HEK293 (cell line): ENCODE results near the gene JAM2.

Experiments used
- CTCF ChIA-PET: fragments of 350-600 bp; formaldehyde crosslinking; extraction: SDS; loops from one replicate; lab custom pipeline; 2021; ENCODE audit warnings: antibody characterized with exemption; lab: Yijun Ruan, JAX
- POLR2A ChIA-PET: fragments of 300-600 bp; formaldehyde crosslinking; extraction: SDS; loops from one replicate; lab custom pipeline; 2020; ENCODE audit warnings: antibody characterized with exemption, inconsistent platforms; lab: Yijun Ruan, JAX
- H3K27ac ChIP-seq: fragments of 200-500 bp; sonication (Bioruptor generic); 2 replicates; pipeline ENCODE4 v1.5.1; 2014; ENCODE audit warnings: low read depth, low read length, control low read depth, inconsistent platforms; ENCODE audit errors: extremely low read depth
- H3K36me3 ChIP-seq, 2 experiments: fragments of 200-500 bp in 1 of 2; sonication (Bioruptor generic) in 1 of 2; 1 replicate in 1 of 2; 2 replicates in 1 of 2; pipeline ENCODE4 v1.5.1; 2014 to 2017; ENCODE audit warnings: inconsistent platforms in 2 of 2, low read length in 2 of 2; ENCODE audit not compliant: control insufficient read depth in 2 of 2, insufficient read depth in 1 of 2
- H3K4me1 ChIP-seq: fragments of 200-500 bp; sonication (Bioruptor generic); 2 replicates; pipeline ENCODE4 v1.5.1; 2014; ENCODE audit warnings: mild to moderate bottlenecking, low read length, inconsistent platforms; ENCODE audit not compliant: control insufficient read depth, insufficient read depth
- H3K4me3 ChIP-seq: 2 replicates; pipeline ENCODE4 v1.5.1; 2011; ENCODE audit warnings: low read depth, mild to moderate bottlenecking, control low read depth, low read length, moderate library complexity
- H3K9me3 ChIP-seq: fragments of 200-500 bp; sonication (Bioruptor generic); 2 replicates; pipeline ENCODE4 v1.5.1; 2014; ENCODE audit warnings: low read depth, low read length, inconsistent platforms; ENCODE audit not compliant: control insufficient read depth, insufficient read depth
- AEBP2 ChIP-seq: fragments of 450-650 bp; formaldehyde crosslinking; IDR thresholded peaks from 2 replicates; pipeline ENCODE4 v1.5.1; 2016; ENCODE audit warnings: missing biosample characterization, missing genetic modification characterization, borderline replicate concordance
- CTCF ChIP-seq: fragments of 450-650 bp; formaldehyde crosslinking; IDR thresholded peaks from 2 replicates; pipeline ENCODE4 v1.5.1; 2016; ENCODE audit warnings: missing biosample characterization, missing genetic modification characterization
- PRDM1 ChIP-seq: fragments of 450-650 bp; formaldehyde crosslinking; IDR thresholded peaks from 2 replicates; pipeline ENCODE4; 2016; ENCODE audit warnings: missing biosample characterization, missing genetic modification characterization
- SCRT1 ChIP-seq: fragments of 450-650 bp; formaldehyde crosslinking; IDR thresholded peaks from 2 replicates; pipeline ENCODE4 v1.5.1; 2016; ENCODE audit warnings: missing biosample characterization, missing genetic modification characterization, borderline replicate concordance
- SCRT2 ChIP-seq: fragments of 450-650 bp; formaldehyde crosslinking; IDR thresholded peaks from 2 replicates; pipeline ENCODE4 v1.5.1; 2016; ENCODE audit warnings: missing biosample characterization, missing genetic modification characterization
- ZBTB17 ChIP-seq: fragments of 450-650 bp; formaldehyde crosslinking; IDR thresholded peaks from 2 replicates; pipeline ENCODE4 v1.5.1; 2016; ENCODE audit warnings: missing biosample characterization, missing genetic modification characterization
- ZBTB8A ChIP-seq: fragments of 450-650 bp; formaldehyde crosslinking; IDR thresholded peaks from 2 replicates; pipeline ENCODE4 v1.5.1; 2016; ENCODE audit warnings: missing biosample characterization, missing genetic modification characterization
- ZFP37 ChIP-seq: fragments of 450-650 bp; formaldehyde crosslinking; IDR thresholded peaks from 2 replicates; pipeline ENCODE4 v1.5.1; 2016; ENCODE audit warnings: missing biosample characterization, missing genetic modification characterization
- ZNF10 ChIP-seq: fragments of 450-650 bp; formaldehyde crosslinking; IDR thresholded peaks from 2 replicates; pipeline ENCODE4 v1.5.1; 2017; ENCODE audit warnings: missing biosample characterization, missing genetic modification characterization
- ZNF2 ChIP-seq: fragments of 450-650 bp; formaldehyde crosslinking; IDR thresholded peaks from 2 replicates; pipeline ENCODE4 v1.5.1; 2016; ENCODE audit warnings: missing biosample characterization, missing genetic modification characterization
- ZNF24 ChIP-seq: fragments of 450-650 bp; formaldehyde crosslinking; IDR thresholded peaks from 2 replicates; pipeline ENCODE4 v1.5.1; 2016; ENCODE audit warnings: missing biosample characterization, missing genetic modification characterization
- ZNF311 ChIP-seq: fragments of 450-650 bp; formaldehyde crosslinking; IDR thresholded peaks from 2 replicates; pipeline ENCODE4 v1.5.1; 2017; ENCODE audit warnings: missing biosample characterization, missing genetic modification characterization, borderline replicate concordance
- ZNF324 ChIP-seq: fragments of 450-650 bp; formaldehyde crosslinking; IDR thresholded peaks from 2 replicates; pipeline ENCODE4 v1.5.1; 2016; ENCODE audit warnings: missing biosample characterization, missing genetic modification characterization
- ZNF335 ChIP-seq: fragments of 450-650 bp; formaldehyde crosslinking; conservative IDR thresholded peaks from 2 replicates; pipeline ENCODE4 v1.5.1; 2016; ENCODE audit warnings: missing biosample characterization, missing genetic modification characterization
- ZNF366 ChIP-seq: fragments of 450-650 bp; formaldehyde crosslinking; conservative IDR thresholded peaks from 2 replicates; pipeline ENCODE4 v1.5.1; 2016; ENCODE audit warnings: missing biosample characterization, missing genetic modification characterization
- ZNF394 ChIP-seq: fragments of 450-650 bp; formaldehyde crosslinking; IDR thresholded peaks from 2 replicates; pipeline ENCODE4 v1.5.1; 2016; ENCODE audit warnings: missing biosample characterization, missing genetic modification characterization, mild to moderate bottlenecking, moderate library complexity, borderline replicate concordance
- ZNF514 ChIP-seq: fragments of 450-650 bp; formaldehyde crosslinking; IDR thresholded peaks from 2 replicates; pipeline ENCODE4 v1.5.1; 2016; ENCODE audit warnings: missing biosample characterization, missing genetic modification characterization
- ZNF654 ChIP-seq: fragments of 450-650 bp; formaldehyde crosslinking; IDR thresholded peaks from 2 replicates; pipeline ENCODE4 v1.5.1; 2016; ENCODE audit warnings: low read depth, missing biosample characterization, missing genetic modification characterization
- ZSCAN4 ChIP-seq: fragments of 450-650 bp; formaldehyde crosslinking; IDR thresholded peaks from 2 replicates; pipeline ENCODE4 v1.5.1; 2017; ENCODE audit warnings: missing biosample characterization, missing genetic modification characterization
- TF ChIP-seq, protein P1 (sequence below): fragments of 450-650 bp; formaldehyde crosslinking; optimal IDR thresholded peaks from 2 replicates; pipeline ENCODE3; 2016; ENCODE audit warnings: missing biosample characterization, mild to moderate bottlenecking, missing genetic modification characterization
- TF ChIP-seq, protein P2 (sequence below): fragments of 450-650 bp; formaldehyde crosslinking; IDR thresholded peaks from 2 replicates; pipeline ENCODE4 v1.5.1; 2016; ENCODE audit warnings: missing biosample characterization, missing genetic modification characterization

The JAM2 gene

DNA sequence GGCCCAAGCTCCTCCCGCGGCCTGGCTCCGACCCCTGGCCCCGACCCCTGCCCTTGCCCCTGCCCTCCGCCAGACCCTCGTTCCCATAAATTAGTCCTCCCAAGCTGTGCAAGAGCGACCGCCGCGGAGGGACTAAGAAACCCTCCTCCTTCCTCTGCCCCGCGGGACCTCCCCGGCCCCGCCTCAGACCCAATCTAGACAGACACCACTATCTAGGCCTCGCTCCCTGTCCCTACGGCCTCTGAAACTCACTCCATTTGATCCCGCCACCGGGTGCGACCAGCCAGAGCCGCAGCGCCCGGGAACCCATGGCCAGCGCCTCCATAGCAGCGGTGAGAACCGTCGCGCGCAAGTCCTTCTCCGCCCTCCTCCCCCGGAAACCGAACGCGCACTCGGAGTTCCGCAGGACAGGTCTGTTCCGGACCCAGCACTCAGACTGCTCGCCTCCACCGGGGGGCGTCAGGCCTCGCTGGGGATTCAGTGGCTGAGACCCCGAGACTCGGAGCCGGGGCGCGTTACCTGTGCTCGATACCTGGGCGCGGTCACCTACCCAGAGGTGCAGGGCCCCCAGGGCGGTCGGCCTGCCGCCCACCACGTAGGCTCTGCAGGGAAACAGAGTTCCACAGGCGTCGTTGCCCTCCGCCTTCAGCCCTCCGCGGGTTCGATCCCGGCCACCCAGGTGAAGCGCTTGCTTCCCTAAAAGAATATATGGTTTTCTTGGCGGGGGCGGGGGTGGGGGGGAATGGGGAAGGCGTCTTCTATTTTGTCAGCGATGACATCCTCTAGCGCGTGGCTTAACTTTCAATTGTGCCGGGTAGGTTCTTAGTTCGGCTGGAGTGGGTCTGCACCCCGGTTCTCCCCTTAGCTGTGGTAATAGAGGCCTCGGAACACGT is 31.7 kb upstream of the JAM2 start, which contains the start of gene MRPL39 (continued):
- TF ChIP-seq ZSCAN4 (tag by site-specific recombination): peak; percentile 73
- peak; percentile 46; the same call in 1 of the 2 replicates for TF ChIP-seq ZNF335 (tag by site-specific recombination)
- TF ChIP-seq, all 188 proteins: peak for 94

- Histone ChIP-seq H3K9me3 (no peaks in the 10 kb centered on the region), H3K4me3 (peak overlapping the region; percentile 95), H3K36me3 (peaks cover 22 to 25% of the 10 kb centered on the region in 2 experiments), H3K27ac (no peak overlapping the region), H3K4me1 (no peaks in the 10 kb centered on the region)
- TF ChIP-seq CTCF (tag by site-specific recombination) (peak; percentile 86), ZNF514 (tag by site-specific recombination) (no peak), ZNF366 (tag by site-specific recombination) (0 out of 2 replicates have a peak, but pooled peaks have one; percentile 23), ZNF394 (tag by site-specific recombination) (0 out of 2 replicates have a peak, but pooled peaks have one; percentile 31), ZBTB8A (tag by site-specific recombination) (0 out of 2 replicates have a peak, but pooled peaks have one; percentile 41), ZNF311 (tag by site-specific recombination) (no peak), ZNF324 (tag by site-specific recombination) (0 out of 2 replicates have a peak, but pooled peaks have one; percentile 42), ZNF654 (tag by site-specific recombination) (peak; percentile 92), ZNF10 (0 out of 2 replicates have a peak, but pooled peaks have one; percentile 31), ZFP37 (tag by site-specific recombination) (peak; percentile 74; the same call in 1 of the 2 replicates), ZSCAN4 (tag by site-specific recombination) (no peak), SCRT1 (tag by site-specific recombination) (peak; percentile 54; the same call in 1 of the 2 replicates), PRDM1 (tag by site-specific recombination) (peak; percentile 94), AEBP2 (tag by site-specific recombination) (no peak), ZNF24 (tag by site-specific recombination) (peak; percentile 99), ZBTB17 (tag by site-specific recombination) (peak; percentile 51), SCRT2 (peak; percentile 94), ZNF2 (tag by site-specific recombination) (0 out of 2 replicates have a peak, but pooled peaks have one; percentile 21)
- TF ChIP-seq, protein P1, sequence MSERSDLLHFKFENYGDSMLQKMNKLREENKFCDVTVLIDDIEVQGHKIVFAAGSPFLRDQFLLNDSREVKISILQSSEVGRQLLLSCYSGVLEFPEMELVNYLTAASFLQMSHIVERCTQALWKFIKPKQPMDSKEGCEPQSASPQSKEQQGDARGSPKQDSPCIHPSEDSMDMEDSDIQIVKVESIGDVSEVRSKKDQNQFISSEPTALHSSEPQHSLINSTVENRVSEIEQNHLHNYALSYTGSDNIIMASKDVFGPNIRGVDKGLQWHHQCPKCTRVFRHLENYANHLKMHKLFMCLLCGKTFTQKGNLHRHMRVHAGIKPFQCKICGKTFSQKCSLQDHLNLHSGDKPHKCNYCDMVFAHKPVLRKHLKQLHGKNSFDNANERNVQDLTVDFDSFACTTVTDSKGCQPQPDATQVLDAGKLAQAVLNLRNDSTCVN (tag by site-specific recombination): no peak
- TF ChIP-seq, protein P2, sequence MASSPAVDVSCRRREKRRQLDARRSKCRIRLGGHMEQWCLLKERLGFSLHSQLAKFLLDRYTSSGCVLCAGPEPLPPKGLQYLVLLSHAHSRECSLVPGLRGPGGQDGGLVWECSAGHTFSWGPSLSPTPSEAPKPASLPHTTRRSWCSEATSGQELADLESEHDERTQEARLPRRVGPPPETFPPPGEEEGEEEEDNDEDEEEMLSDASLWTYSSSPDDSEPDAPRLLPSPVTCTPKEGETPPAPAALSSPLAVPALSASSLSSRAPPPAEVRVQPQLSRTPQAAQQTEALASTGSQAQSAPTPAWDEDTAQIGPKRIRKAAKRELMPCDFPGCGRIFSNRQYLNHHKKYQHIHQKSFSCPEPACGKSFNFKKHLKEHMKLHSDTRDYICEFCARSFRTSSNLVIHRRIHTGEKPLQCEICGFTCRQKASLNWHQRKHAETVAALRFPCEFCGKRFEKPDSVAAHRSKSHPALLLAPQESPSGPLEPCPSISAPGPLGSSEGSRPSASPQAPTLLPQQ (tag by site-specific recombination): 0 out of 2 replicates have a peak, but pooled peaks have one; percentile 28
- ChIA-PET POLR2A (interaction anchor here (1.2 to 3.4 kb wide), 3 partner anchors 46 to 1236 kb away, joined by 3 to 18 read pairs (median 4); partner anchors contain the start of genes ATP5PF and GABPA), CTCF (interaction anchor here (0.5 to 3.8 kb wide), 67 partner anchors 9 to 1758 kb away, joined by 3 to 32 read pairs (median 5); partner anchors contain the start of genes ATP5PF, GABPA and JAM2)
These were observed 30.9 kb upstream of the JAM2 start for GRCh38 chr21:25608044-25608737.
